Mesothelial cell of epicardium (in vitro differentiated cells): Measurements from ENCODE around the gene WWOX. TPM values are rescaled to one million over a fixed set of nuclear protein-coding genes. Genes with fewer than 3 reads are reported as not detected.

ENCODE experiments used
- DNase-seq, 2 experiments: peaks; one replicate each; pipeline ENCODE4 v3.0.0; 2021; ENCODE audit warnings: low spot score in 2 of 2; ENCODE audit not compliant: unreplicated experiment in 2 of 2
- H3K27ac Mint-ChIP-seq: 2 replicates; pipeline ENCODE4 v1.8.0; 2021; ENCODE audit warnings: mixed read lengths
- H3K27me3 Mint-ChIP-seq: 2 replicates; pipeline ENCODE4 v1.8.0; 2021; ENCODE audit warnings: low read depth, mixed read lengths
- H3K36me3 Mint-ChIP-seq: 2 replicates; pipeline ENCODE4 v1.8.0; 2021; ENCODE audit warnings: mixed read lengths
- H3K4me1 Mint-ChIP-seq: 2 replicates; pipeline ENCODE4 v1.8.0; 2021; ENCODE audit warnings: mixed read lengths
- H3K4me3 Mint-ChIP-seq: 2 replicates; pipeline ENCODE4 v1.8.0; 2021; ENCODE audit warnings: mild to moderate bottlenecking, moderate library complexity, mixed read lengths
- H3K9me3 Mint-ChIP-seq: 2 replicates; pipeline ENCODE4 v1.8.0; 2021; ENCODE audit warnings: mixed read lengths
- total RNA-seq: library from RNA; stranded (reverse); gene quantifications from 3 replicates; pipeline ENCODE4 v1.2.1, GENCODE V29; 2021
- TF ChIP-seq, protein P1 (sequence below): fragments of 200-600 bp; sonication (generic); IDR thresholded peaks from one replicate; pipeline ENCODE4 v1.5.0; 2021; ENCODE audit warnings: antibody characterized with exemption; ENCODE audit not compliant: unreplicated experiment

The WWOX gene
- total RNA-seq, 1 donor from 2014 or later: 29.7 TPM

- TF ChIP-seq, protein P1, sequence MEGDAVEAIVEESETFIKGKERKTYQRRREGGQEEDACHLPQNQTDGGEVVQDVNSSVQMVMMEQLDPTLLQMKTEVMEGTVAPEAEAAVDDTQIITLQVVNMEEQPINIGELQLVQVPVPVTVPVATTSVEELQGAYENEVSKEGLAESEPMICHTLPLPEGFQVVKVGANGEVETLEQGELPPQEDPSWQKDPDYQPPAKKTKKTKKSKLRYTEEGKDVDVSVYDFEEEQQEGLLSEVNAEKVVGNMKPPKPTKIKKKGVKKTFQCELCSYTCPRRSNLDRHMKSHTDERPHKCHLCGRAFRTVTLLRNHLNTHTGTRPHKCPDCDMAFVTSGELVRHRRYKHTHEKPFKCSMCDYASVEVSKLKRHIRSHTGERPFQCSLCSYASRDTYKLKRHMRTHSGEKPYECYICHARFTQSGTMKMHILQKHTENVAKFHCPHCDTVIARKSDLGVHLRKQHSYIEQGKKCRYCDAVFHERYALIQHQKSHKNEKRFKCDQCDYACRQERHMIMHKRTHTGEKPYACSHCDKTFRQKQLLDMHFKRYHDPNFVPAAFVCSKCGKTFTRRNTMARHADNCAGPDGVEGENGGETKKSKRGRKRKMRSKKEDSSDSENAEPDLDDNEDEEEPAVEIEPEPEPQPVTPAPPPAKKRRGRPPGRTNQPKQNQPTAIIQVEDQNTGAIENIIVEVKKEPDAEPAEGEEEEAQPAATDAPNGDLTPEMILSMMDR: no peak
- Mint-ChIP-seq H3K4me1 (peaks cover 6% of the 10 kb centered on the region), H3K27ac (no peak overlapping the region), H3K27me3 (no peaks in the 10 kb centered on the region), H3K9me3 (no peaks in the 10 kb centered on the region), H3K36me3 (no peaks in the 10 kb centered on the region), H3K4me3 (no peak overlapping the region)
- no peak for DNase-seq
These were observed 493.9 kb downstream of the WWOX start for GRCh38 chr16:78593352-78593751.

GRCh38 chr16:78594191-78594590, 494.7 kb downstream of the WWOX start:
- no peak overlapping the region for H3K27ac Mint-ChIP-seq
- H3K4me1 Mint-ChIP-seq: peaks cover 6% of the 10 kb centered on the region
- no peaks in the 10 kb centered on the region for H3K36me3 Mint-ChIP-seq
- no peak for DNase-seq
- H3K9me3 Mint-ChIP-seq: no peaks in the 10 kb centered on the region
- TF ChIP-seq, protein P1: no peak
- no peaks in the 10 kb centered on the region for H3K27me3 Mint-ChIP-seq
- H3K4me3 Mint-ChIP-seq: no peak overlapping the region

- Mint-ChIP-seq H3K27me3 (no peaks in the 10 kb centered on the region), H3K36me3 (no peaks in the 10 kb centered on the region), H3K4me1 (peaks cover 6% of the 10 kb centered on the region), H3K27ac (no peak overlapping the region), H3K4me3 (no peak overlapping the region), H3K9me3 (peaks cover 5% of the 10 kb centered on the region)
- TF ChIP-seq, protein P1: no peak
- DNase-seq: no peak
These were observed 497.0 kb downstream of the WWOX start for GRCh38 chr16:78596348-78596995.

- DNase-seq: no peak
- Mint-ChIP-seq H3K4me1 (peaks cover 6% of the 10 kb centered on the region), H3K9me3 (peaks cover 5% of the 10 kb centered on the region)
These were observed 497.6 kb downstream of the WWOX start for GRCh38 chr16:78596996-78597422.

DNA sequence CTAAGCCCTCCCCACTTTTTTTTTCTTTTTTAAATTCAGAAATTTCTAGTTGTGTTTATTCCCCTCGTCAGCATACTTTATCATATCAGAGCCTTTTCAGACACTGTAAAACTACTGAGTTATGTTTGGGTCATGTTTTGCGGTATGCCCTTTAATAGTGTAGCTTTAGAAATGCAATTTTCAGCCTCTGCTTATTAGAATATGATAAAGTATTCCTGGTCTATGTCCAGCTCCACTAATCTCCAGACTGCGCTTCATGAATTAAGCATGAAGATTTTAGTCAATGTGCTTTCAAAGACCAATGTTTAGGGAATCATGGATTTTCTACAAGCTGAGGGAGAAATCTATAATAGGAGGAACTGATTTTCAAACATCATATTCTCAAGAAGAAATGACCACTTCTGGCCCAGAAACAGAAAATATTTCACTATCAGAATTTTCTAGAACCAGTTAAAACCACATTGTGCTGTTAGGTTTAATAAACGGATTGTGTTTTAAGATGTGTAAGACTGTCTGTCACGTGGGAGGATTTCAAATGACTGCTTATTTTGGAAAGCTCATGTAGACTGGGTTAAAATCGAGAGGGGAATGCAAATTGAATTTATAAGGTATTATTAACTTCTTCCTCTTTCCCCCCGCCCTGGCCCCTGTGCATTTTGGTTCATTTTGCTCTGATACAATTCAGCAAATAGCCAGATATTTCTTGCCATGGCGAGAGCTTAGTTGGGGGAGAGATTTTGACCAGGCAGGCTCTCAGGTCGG, 498.5 kb downstream of the WWOX start:
- H3K9me3 Mint-ChIP-seq: peaks cover 5% of the 10 kb centered on the region
- DNase-seq: no peak
- no peak overlapping the region for H3K4me3 Mint-ChIP-seq
- peaks cover 6% of the 10 kb centered on the region for H3K4me1 Mint-ChIP-seq
- no peaks in the 10 kb centered on the region for H3K36me3 Mint-ChIP-seq
- H3K27me3 Mint-ChIP-seq: no peaks in the 10 kb centered on the region
- TF ChIP-seq, protein P1: no peak
- H3K27ac Mint-ChIP-seq: no peak overlapping the region

More at GRCh38 chr16:78596996-78597422, 497.6 kb downstream of the WWOX start:
- Mint-ChIP-seq H3K27me3 (no peaks in the 10 kb centered on the region), H3K36me3 (no peaks in the 10 kb centered on the region), H3K27ac (no peak overlapping the region), H3K4me3 (no peak overlapping the region)
- TF ChIP-seq, protein P1: no peak
